ENCODE measurements around the gene UNC45B. TPM values are rescaled to one million over a fixed set of nuclear protein-coding genes. Genes with fewer than 3 reads are reported as not detected.

The UNC45B gene
- total RNA-seq, 1 donor from 2014 or later, result 1.9 TPM

DNA sequence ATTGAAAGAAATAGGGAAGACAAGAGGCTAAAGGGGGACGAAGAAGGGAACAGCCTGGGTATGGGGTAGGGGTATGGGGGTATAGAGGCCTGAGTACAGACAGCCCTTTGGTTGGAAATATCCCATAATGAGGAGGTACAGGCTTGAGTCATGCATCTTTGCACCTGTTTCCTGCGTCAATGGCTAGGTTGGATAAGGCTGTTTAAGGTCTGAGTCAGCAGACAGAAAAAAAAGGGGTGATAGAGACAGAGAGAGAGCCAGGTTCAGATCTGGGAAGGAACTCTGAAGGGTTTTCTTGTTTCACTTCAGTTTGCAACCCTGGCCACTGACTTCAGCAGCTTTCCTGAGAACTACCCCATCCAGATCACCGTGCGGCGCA lies 17.7 kb upstream of the UNC45B start:
- Mint-ChIP-seq H3K27ac (ENCODE audit: unreplicated experiment) (no peak overlapping the region), H3K4me1 (ENCODE audit: unreplicated experiment) (no peaks in the 10 kb centered on the region), H3K4me3 (ENCODE audit: unreplicated experiment) (no peak overlapping the region), H3K36me3 (ENCODE audit: low read depth, unreplicated experiment) (peaks cover 9% of the 10 kb centered on the region), H3K27me3 (ENCODE audit: unreplicated experiment) (no peaks in the 10 kb centered on the region), H3K9me3 (ENCODE audit: unreplicated experiment) (no peaks in the 10 kb centered on the region)
- TF ChIP-seq, protein P1, sequence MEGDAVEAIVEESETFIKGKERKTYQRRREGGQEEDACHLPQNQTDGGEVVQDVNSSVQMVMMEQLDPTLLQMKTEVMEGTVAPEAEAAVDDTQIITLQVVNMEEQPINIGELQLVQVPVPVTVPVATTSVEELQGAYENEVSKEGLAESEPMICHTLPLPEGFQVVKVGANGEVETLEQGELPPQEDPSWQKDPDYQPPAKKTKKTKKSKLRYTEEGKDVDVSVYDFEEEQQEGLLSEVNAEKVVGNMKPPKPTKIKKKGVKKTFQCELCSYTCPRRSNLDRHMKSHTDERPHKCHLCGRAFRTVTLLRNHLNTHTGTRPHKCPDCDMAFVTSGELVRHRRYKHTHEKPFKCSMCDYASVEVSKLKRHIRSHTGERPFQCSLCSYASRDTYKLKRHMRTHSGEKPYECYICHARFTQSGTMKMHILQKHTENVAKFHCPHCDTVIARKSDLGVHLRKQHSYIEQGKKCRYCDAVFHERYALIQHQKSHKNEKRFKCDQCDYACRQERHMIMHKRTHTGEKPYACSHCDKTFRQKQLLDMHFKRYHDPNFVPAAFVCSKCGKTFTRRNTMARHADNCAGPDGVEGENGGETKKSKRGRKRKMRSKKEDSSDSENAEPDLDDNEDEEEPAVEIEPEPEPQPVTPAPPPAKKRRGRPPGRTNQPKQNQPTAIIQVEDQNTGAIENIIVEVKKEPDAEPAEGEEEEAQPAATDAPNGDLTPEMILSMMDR (IDR thresholded peaks at IDR 0.05; ENCODE audit: unreplicated experiment), result no peak
- DNase-seq (ENCODE audit: low spot score), result no peak

DNA sequence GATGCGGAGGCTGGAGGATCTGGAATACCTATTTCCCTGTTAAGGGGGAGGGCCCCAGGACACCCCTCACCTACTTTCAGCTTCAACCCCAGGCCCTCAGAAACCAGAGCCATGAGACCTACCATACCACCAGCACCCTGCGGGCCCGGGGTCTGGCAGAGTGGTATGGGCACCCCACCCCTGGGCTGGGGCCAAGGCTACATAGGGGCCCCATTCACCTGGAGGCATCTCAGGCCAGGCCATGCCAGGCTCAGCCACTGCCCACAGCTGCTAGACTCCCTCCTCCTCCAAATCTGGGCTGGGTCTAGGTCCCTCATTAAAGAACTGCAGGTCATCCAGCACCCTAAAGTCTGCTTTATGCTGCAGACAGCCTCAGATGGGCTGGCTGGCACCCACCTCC lies 17.2 kb upstream of the UNC45B start:
- Mint-ChIP-seq H3K9me3 (ENCODE audit: unreplicated experiment) (no peaks in the 10 kb centered on the region), H3K36me3 (ENCODE audit: low read depth, unreplicated experiment) (peaks cover 13% of the 10 kb centered on the region), H3K4me1 (ENCODE audit: unreplicated experiment) (no peaks in the 10 kb centered on the region)

DNA sequence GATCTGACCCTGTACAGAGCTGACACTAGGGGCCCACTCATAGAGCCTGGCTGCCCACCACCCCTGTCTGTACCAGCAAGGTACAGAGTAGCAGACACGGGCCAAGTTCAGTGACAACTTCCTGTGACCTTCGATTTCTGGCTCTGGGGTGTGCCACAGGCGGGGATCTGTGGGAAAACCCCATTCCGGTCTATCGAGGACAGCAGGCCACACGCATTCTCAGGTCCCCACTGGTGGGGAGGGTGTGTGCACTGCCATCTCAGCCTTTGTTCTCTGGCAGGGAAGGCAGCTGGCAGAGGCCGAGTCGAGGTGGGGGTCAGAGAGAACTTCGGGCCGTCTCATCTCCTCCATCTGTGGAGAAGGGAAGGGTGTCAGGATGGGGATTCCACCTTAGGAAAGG lies 15.5 kb upstream of the UNC45B start:
- Mint-ChIP-seq H3K4me1 (ENCODE audit: unreplicated experiment) (no peaks in the 10 kb centered on the region), H3K36me3 (ENCODE audit: low read depth, unreplicated experiment) (peaks cover 20% of the 10 kb centered on the region), H3K27me3 (ENCODE audit: unreplicated experiment) (no peaks in the 10 kb centered on the region), H3K27ac (ENCODE audit: unreplicated experiment) (no peak overlapping the region), H3K4me3 (ENCODE audit: unreplicated experiment) (no peak overlapping the region), H3K9me3 (ENCODE audit: unreplicated experiment) (no peaks in the 10 kb centered on the region)
- no peak for DNase-seq (ENCODE audit: low spot score)
- TF ChIP-seq, protein P1 (IDR thresholded peaks at IDR 0.05; ENCODE audit: unreplicated experiment), result no peak

More for the DNA sequence above, 17.2 kb upstream of the UNC45B start:
- Mint-ChIP-seq H3K27me3 (ENCODE audit: unreplicated experiment) (no peaks in the 10 kb centered on the region), H3K27ac (ENCODE audit: unreplicated experiment) (no peak overlapping the region), H3K4me3 (ENCODE audit: unreplicated experiment) (no peak overlapping the region)
- no peak for DNase-seq (ENCODE audit: low spot score)
- TF ChIP-seq, protein P1 (IDR thresholded peaks at IDR 0.05; ENCODE audit: unreplicated experiment), result no peak

DNA sequence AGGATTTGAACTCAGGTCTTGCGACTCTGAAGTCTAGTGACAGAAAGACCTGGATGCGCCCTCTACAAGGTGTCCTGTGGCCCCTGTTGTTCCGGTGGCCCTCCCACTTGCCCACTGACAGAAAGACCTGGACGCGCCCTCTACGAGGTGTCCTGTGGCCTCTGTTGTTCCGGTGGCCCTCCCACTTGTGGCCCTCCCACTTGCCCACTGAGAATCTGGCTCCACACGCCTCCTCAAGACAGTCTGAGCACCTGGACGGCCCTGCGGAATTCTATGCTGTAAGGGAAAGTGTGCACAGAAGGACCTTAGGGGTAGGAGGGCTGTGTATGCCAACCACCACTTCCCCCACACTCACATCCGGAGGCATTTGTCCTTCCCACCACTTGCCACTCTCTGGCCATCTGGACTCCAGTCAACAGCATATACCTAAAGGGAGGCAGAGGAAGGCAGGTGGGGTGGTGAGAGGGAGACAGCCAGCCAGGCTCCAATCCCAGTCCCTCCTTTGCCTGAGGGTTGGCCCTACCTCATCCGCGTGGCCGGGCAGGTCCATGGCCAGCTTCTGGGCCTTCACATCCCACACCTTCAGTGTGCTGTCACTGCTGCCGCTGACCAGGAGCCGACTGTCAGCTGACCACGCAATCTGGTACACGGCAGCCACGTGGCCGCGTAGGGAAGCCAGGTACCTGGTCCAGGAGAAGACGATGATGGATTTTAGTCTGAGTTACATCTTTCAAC lies 14.6 kb upstream of the UNC45B start:
- H3K4me1 Mint-ChIP-seq (ENCODE audit: unreplicated experiment), result no peaks in the 10 kb centered on the region
- H3K27ac Mint-ChIP-seq (ENCODE audit: unreplicated experiment), result no peak overlapping the region
- no peak overlapping the region for H3K4me3 Mint-ChIP-seq (ENCODE audit: unreplicated experiment)
- TF ChIP-seq, protein P1 (IDR thresholded peaks at IDR 0.05; ENCODE audit: unreplicated experiment), result no peak
- peaks cover 16% of the 10 kb centered on the region for H3K36me3 Mint-ChIP-seq (ENCODE audit: low read depth, unreplicated experiment)
- DNase-seq (ENCODE audit: low spot score), result no peak
- no peaks in the 10 kb centered on the region for H3K27me3 Mint-ChIP-seq (ENCODE audit: unreplicated experiment)
- H3K9me3 Mint-ChIP-seq (ENCODE audit: unreplicated experiment), result no peaks in the 10 kb centered on the region

DNA sequence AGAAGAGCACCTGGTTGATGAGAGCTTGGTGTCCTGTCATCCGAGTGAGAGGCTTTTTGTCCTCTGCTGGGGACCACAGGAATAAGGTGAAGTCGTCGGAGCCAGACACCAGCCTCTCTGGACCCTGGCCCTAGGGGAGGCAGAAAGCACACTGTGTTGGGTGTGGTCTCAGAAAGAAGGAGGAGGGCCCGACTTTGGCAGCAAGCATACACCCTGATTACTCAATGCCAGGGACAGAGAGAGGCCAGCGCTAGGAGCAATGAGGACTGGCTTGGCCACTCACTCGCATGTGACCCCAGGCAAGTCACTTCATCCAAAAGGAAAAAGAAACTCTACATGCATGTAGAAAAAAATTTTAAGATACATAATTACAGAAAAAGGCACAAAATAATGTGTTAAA lies 12.3 kb upstream of the UNC45B start:
- Mint-ChIP-seq H3K9me3 (ENCODE audit: unreplicated experiment) (no peaks in the 10 kb centered on the region), H3K36me3 (ENCODE audit: low read depth, unreplicated experiment) (peaks cover 16% of the 10 kb centered on the region)

More for the DNA sequence above, 12.3 kb upstream of the UNC45B start:
- no peak for DNase-seq (ENCODE audit: low spot score)
- no peaks in the 10 kb centered on the region for H3K27me3 Mint-ChIP-seq (ENCODE audit: unreplicated experiment)
- H3K27ac Mint-ChIP-seq (ENCODE audit: unreplicated experiment), result no peak overlapping the region
- no peaks in the 10 kb centered on the region for H3K4me1 Mint-ChIP-seq (ENCODE audit: unreplicated experiment)
- no peak overlapping the region for H3K4me3 Mint-ChIP-seq (ENCODE audit: unreplicated experiment)
- TF ChIP-seq, protein P1 (IDR thresholded peaks at IDR 0.05; ENCODE audit: unreplicated experiment), result no peak
